ENCODE data around the gene RPRD1A. TPM values are rescaled to one million over a fixed set of nuclear protein-coding genes. Genes with fewer than 3 reads are reported as not detected.
"Not testable (repeated sequence)": the region's sequence is repeated elsewhere in the genome, so short reads cannot be mapped to it uniquely, and the experiment has no call there.

The RPRD1A gene
- total RNA-seq, 1 experiment from 2014 or later: 25.1 TPM

GRCh38 chr18:36043153-36043552, 24.2 kb downstream of the RPRD1A start:
- in situ Hi-C loops (cut with HindIII; ENCODE audit: low pct_unique_long_range_greater_than_20kb, low sequenced_read_pairs): no loop called here
- no peak for DNase-seq (ENCODE audit: low read depth)

GRCh38 chr18:36041146-36041545, 26.2 kb downstream of the RPRD1A start:
- in situ Hi-C loops (cut with HindIII; ENCODE audit: low pct_unique_long_range_greater_than_20kb, low sequenced_read_pairs): no loop called here
- DNase-seq (ENCODE audit: low read depth): no peak

GRCh38 chr18:36038102-36038663, 29.2 kb downstream of the RPRD1A start:
- DNase-seq (ENCODE audit: low read depth): no peak
- in situ Hi-C loops (cut with HindIII; ENCODE audit: low pct_unique_long_range_greater_than_20kb, low sequenced_read_pairs): no loop called here

GRCh38 chr18:36035253-36035652, 32.1 kb downstream of the RPRD1A start:
- in situ Hi-C loops (cut with HindIII; ENCODE audit: low pct_unique_long_range_greater_than_20kb, low sequenced_read_pairs): no loop called here
- no peak for DNase-seq (ENCODE audit: low read depth)

GRCh38 chr18:36034299-36034895, 33.0 kb downstream of the RPRD1A start:
- in situ Hi-C loops (cut with HindIII; ENCODE audit: low pct_unique_long_range_greater_than_20kb, low sequenced_read_pairs): no loop called here
- DNase-seq (ENCODE audit: low read depth): no peak

GRCh38 chr18:36031903-36032302, 35.5 kb downstream of the RPRD1A start:
- in situ Hi-C loops (cut with HindIII; ENCODE audit: low pct_unique_long_range_greater_than_20kb, low sequenced_read_pairs): no loop called here
- DNase-seq (ENCODE audit: low read depth): no peak

- in situ Hi-C loops (cut with HindIII; ENCODE audit: low pct_unique_long_range_greater_than_20kb, low sequenced_read_pairs): no loop called here
- DNase-seq (ENCODE audit: low read depth): no peak
These were observed 36.0 kb downstream of the RPRD1A start for GRCh38 chr18:36031407-36031806.

GRCh38 chr18:36028859-36029258, 38.5 kb downstream of the RPRD1A start:
- DNase-seq (ENCODE audit: low read depth): no peak
- in situ Hi-C loops (cut with HindIII; ENCODE audit: low pct_unique_long_range_greater_than_20kb, low sequenced_read_pairs): no loop called here

GRCh38 chr18:36025025-36025424, 42.3 kb downstream of the RPRD1A start:
- DNase-seq (ENCODE audit: low read depth): no peak
- in situ Hi-C loops (cut with HindIII; ENCODE audit: low pct_unique_long_range_greater_than_20kb, low sequenced_read_pairs): no loop called here

GRCh38 chr18:36024241-36024640, 43.1 kb downstream of the RPRD1A start:
- in situ Hi-C loops (cut with HindIII; ENCODE audit: low pct_unique_long_range_greater_than_20kb, low sequenced_read_pairs); DNase-seq (ENCODE audit: low read depth): not testable (repeated sequence)

- in situ Hi-C loops (cut with HindIII; ENCODE audit: low pct_unique_long_range_greater_than_20kb, low sequenced_read_pairs): no loop called here
- no peak for DNase-seq (ENCODE audit: low read depth)
These were observed 44.0 kb downstream of the RPRD1A start for GRCh38 chr18:36023336-36023735.

- in situ Hi-C loops (cut with HindIII; ENCODE audit: low pct_unique_long_range_greater_than_20kb, low sequenced_read_pairs): no loop called here
- DNase-seq (ENCODE audit: low read depth): no peak
These were observed 47.1 kb downstream of the RPRD1A start for GRCh38 chr18:36020174-36020711.

GRCh38 chr18:36017232-36017631, 50.1 kb downstream of the RPRD1A start:
- in situ Hi-C loops (cut with HindIII; ENCODE audit: low pct_unique_long_range_greater_than_20kb, low sequenced_read_pairs): no loop called here
- no peak for DNase-seq (ENCODE audit: low read depth)

GRCh38 chr18:36015629-36016028, 51.7 kb downstream of the RPRD1A start:
- in situ Hi-C loops (cut with HindIII; ENCODE audit: low pct_unique_long_range_greater_than_20kb, low sequenced_read_pairs): no loop called here
- DNase-seq (ENCODE audit: low read depth): no peak

- in situ Hi-C loops (cut with HindIII; ENCODE audit: low pct_unique_long_range_greater_than_20kb, low sequenced_read_pairs): no loop called here
- DNase-seq (ENCODE audit: low read depth): no peak
These were observed 54.5 kb downstream of the RPRD1A start for GRCh38 chr18:36012891-36013290.

- no peak for DNase-seq (ENCODE audit: low read depth)
- in situ Hi-C loops (cut with HindIII; ENCODE audit: low pct_unique_long_range_greater_than_20kb, low sequenced_read_pairs): no loop called here
These were observed 58.1 kb downstream of the RPRD1A start for GRCh38 chr18:36009214-36009613.

- no peak for DNase-seq (ENCODE audit: low read depth)
- in situ Hi-C loops (cut with HindIII; ENCODE audit: low pct_unique_long_range_greater_than_20kb, low sequenced_read_pairs): no loop called here
These were observed 60.4 kb downstream of the RPRD1A start for GRCh38 chr18:36006997-36007396.

- no peak for DNase-seq (ENCODE audit: low read depth)
- in situ Hi-C loops (cut with HindIII; ENCODE audit: low pct_unique_long_range_greater_than_20kb, low sequenced_read_pairs): no loop called here
These were observed 67.4 kb downstream of the RPRD1A start for GRCh38 chr18:35999925-36000324.

GRCh38 chr18:35998967-35999366, 68.4 kb downstream of the RPRD1A start:
- in situ Hi-C loops (cut with HindIII; ENCODE audit: low pct_unique_long_range_greater_than_20kb, low sequenced_read_pairs): no loop called here
- DNase-seq (ENCODE audit: low read depth): no peak

- in situ Hi-C loops (cut with HindIII; ENCODE audit: low pct_unique_long_range_greater_than_20kb, low sequenced_read_pairs): no loop called here
These were observed 74.3 kb downstream of the RPRD1A start for GRCh38 chr18:35993013-35993412.

More at GRCh38 chr18:35993013-35993412, 74.3 kb downstream of the RPRD1A start:
- DNase-seq (ENCODE audit: low read depth): no peak

Measured in Caki2 (cell line).